GM19238 (cell line): ENCODE data around the gene SFRP5.

Source experiments
- DNase-seq: peaks from one replicate; pipeline ENCODE4 v3.0.0; 2011; ENCODE audit warnings: low spot score; ENCODE audit not compliant: insufficient read length

Gene SFRP5

DNA sequence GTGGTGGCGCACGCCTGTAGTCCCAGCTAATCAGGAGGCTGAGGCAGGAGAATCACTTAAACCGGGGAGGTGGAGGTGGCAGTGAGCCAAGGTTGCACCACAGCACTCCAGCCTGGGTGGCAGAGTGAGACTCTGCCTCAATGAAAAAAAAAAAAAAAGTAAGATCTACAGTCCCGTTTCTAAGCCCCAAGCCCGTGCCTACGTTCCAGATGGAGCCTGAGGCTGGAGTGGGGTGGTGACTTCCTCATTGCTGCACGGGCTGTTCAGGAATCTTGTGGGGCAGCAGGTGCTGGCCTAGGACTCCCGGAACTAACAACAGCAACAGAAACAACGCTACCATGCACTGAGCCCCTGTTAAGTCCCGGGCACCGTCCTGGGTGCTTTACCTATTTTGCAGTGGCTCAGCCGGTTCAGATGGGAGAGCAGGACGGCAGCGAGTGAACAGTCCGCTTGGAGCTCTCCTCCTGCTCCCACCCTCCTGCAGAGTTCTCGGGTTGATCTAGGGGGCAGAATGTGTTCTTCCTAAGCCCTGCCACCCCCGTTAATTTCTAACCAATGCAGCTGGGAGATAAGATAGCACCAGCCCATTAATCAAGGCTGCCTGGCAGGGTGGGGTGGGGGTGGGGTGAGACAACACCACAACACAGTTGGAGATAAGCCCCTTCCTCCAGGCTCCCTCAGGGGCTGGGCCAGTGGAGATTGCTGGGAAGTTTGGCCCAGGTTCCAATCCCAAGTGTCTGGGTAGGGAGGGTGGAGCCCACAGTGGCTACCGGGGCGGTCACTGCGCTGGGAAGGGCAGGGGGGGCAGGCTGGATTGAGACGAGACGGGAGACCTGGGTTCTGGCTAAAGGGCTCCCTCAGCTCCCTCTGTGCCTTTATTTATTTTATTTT lies 17.0 kb upstream of the SFRP5 start:
- no peak for DNase-seq

DNA sequence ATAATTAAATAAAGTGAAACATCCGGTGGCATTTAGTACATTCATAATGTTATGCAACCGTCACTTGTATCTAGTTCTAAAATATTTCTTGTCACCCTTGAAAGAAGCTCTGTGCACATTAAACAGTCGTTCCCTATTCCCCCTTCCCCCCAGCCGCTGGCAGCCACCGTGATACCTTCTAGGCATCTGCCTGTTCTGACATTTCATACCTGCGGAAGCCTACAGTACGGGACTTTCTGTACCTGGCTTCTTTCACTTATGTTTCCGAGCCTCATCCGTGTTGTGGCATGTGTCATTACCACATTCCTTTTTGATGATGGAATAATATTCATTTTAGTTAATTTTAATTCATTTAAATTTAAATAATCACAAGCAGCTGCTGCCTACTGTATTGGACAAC lies 13.9 kb upstream of the SFRP5 start:
- no peak for DNase-seq

DNA sequence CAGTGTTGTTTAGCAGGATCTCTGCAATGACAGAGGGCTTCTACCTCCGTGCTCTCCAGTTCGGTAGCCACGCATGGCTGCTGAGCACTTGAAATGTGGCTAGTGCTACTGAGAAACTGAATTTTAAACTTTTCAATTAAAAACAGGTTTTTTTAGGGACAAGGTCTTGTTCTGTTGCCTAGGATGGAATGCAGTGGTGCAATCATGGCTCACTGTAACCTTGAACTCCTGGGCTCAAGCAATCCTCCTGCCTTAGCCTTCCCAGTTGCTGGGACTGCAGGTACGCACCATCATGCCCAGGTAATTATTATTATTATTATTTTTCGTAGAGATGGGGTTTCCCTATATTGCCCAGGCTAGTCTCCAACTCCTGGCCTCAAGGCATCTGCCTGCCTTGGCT lies 13.4 kb upstream of the SFRP5 start:
- no peak for DNase-seq

DNA sequence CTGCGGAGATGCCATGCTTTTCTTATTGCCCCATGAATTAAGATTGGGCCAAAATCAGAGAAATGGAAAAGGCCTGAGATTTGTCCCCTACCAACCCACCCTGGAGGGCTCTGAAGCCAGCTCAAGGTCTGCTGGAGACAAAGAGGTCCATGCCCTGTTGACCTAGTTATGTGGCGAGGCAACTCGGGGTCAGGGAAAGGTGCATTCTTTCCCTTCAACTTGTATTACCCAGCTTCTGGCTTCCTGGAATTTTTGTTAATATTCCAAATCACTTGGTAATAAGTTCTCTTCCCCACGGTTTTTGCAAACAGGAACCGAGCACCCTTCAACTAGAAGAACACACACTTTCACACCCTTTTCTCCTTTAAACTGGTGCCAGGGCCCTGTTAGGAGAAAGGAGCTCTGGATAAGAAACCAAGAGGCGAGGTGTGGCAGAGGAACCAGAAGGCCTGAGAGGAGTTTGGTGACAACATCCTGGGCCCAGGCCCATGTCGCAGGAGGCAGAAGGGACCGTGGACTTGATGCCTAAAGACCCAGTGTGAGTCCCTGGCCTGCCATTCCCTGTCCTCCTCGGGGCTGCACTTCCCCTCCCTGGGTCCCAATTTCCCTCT lies 12.5 kb upstream of the SFRP5 start:
- no peak for DNase-seq

DNA sequence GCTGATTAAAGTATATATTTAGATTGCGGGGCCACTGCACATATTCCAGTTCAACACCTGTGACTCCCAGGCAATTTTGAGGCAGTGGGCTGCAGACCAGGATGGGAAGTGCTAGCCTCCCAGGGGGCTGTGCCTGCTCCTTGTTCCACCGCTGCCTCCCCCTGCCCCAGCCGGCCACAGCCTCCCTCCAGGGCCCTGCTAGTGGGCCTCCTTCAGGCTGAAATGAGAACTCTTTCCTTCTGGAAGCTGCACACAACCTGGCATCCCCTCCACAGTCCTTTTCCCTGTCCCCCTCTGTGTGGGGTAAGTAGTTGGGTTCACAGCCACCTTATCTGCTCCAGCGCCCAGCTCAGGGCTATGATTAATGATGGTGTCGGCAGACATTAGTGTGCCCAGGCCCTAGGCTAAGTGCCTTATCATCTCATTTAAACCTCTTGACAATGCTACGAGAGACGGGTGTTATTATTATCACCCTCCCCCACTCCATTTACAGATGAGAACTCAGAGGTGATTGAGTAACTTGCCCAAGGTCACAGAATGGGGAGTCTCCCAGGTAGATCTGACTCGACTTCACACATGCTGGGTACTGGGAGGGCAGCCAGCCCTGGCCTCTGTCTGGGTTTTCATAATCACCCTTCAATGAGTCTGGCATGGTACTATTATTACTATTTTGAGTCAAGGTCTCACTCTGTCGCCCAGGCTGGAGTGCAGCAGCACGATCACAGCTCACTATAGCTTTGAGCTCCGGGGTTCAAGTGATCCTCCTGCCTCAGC lies 10.8 kb upstream of the SFRP5 start:
- DNase-seq: no peak

DNA sequence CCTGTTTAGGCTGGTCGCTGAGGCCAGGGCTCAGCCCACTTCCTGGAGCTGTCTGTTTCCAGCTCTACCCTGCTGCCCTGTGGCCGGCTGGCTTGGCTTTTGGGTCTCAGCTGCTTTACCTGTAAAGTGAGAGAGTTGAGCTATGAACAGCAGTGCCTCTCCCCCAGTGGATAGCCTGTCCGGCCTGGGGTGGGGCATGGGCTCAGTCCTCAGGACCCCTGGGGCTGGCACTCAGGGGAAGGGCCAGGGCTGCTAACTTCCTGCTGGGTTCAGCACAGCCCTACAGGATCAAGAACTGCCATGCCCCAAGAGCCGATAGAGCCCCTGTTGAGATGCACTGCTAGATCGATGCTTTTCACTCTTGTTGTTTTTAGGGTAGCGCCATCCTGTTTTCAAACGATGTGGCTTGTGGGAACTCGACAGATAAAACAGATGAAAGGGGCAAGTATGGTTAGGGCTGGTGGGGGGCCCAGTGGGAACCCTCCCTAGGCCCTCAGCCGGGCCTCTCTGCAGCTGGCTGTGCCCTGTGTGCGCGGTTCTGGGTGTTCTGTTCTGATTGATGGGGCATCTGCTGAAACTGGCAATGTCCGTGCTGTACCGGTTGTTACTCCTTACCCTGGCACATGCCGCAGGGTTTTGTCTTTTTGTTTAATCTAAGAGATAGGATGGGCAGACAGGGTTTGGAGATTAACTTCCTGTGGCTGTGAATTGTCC lies 10.0 kb upstream of the SFRP5 start:
- no peak for DNase-seq

DNA sequence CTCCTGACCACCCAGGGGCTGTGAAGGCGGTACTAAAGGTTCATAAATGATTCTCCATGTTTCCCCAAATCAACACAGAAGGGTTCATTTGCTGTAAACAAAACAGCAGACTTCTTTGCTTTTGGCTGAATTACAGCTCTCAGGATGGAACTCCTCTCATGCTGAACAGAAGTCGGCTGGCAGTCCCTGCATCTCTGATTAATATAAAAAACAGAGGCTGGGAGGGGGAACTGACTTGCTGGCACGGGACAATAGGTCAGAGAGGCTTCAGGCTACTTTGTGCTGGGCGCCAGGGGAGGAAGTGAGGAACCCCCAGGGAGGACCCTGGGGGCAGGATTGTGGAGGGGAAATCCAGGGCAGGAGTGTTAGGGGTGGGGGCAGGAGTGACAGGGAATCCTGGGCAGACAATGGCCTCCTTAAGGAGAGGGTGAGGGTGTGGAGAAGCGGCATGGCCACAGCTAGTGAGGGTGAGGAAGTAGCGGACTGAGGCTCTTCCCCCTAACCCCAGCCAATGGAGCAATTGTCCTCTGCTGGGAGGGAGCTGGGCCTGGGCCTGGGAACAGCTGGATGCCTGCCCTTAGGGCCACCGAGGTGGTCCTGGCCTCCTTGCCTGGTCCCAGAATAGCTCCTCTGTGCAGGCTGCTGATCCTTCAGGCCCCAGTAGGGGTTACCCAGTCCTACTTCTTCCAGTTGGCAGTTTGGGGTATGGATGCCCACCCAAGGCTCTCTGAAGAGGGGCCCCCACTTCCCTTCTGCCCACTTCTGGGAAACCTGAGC lies 9.2 kb upstream of the SFRP5 start:
- no peak for DNase-seq

DNA sequence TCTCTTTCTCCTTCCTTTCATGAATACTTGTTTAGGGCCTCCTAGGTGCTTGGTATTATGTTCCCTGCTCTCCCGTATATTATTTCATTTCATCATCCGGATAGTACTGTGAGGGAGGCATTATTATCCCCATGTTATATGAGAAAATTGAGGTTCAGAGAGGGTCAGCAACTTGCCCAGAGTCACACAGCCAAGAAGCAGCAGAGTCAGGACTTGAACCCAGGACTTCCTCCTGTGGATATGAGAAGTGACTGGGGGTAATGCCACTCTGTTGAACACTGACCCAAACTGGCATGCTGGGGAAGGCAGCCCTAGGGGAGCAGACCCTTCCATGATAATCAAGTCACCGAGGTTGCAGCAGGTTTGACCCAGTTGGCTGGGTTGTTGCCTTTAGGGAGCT lies 8.2 kb upstream of the SFRP5 start:
- no peak for DNase-seq

DNA sequence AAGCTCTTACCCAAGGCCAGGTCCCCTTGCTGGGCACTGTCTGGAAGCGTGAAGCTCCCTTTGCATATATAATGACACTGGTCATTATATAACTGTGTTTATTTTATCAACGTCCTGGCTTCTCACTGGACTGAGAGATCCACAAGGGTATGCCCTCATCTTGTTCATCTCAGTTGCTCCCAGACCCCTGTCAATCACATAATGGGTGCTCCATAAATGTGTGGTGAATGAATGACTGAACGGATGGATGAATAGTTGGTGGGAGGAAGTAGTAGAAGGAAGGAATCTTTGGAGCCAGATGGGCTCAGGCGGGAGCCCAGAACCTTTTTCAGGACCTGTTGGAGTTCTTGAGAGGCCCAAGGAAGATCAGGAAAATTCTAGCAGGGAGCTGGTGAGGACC lies 7.7 kb upstream of the SFRP5 start:
- DNase-seq: no peak

DNA sequence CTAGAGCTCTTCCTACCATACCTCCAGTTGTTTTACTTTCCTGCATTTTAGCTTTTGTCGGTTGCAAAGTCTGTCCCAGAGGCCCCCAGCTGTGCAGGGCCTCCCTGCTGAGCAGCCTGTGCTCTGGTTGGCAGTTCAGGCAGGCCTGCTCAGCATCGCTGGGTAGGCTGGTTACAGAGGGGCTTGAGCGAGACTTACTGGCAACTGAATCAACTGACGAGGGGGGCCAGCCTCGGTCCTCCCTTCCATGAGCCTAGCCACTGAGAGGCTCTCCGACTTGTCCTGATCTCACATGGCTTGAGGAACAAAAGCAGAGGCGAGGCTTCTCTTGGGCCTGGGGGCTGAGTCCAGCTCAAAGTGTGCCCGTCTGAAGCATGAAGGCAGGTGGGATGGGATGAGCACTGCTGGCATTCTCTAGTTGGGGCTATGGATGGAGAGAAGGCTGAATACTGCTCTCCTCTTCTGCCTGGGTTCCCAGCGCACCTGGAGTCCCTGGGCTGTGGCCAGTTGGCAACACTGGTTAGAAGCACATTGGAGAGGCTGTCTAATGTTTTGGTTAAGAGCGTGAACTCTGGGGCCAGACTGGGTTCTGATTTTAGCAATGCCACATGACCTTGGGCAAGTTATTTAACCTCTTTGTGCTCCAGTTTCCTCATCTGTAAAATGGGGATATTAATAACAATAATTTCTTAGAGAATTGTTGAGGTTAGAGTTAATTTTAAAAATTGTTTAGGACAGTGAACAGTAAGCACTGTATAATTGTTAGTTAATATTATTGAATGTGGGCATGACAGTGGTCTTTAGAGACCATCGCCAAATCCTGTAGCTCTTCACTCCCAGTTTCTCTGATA lies 6.9 kb upstream of the SFRP5 start:
- DNase-seq: no peak

DNA sequence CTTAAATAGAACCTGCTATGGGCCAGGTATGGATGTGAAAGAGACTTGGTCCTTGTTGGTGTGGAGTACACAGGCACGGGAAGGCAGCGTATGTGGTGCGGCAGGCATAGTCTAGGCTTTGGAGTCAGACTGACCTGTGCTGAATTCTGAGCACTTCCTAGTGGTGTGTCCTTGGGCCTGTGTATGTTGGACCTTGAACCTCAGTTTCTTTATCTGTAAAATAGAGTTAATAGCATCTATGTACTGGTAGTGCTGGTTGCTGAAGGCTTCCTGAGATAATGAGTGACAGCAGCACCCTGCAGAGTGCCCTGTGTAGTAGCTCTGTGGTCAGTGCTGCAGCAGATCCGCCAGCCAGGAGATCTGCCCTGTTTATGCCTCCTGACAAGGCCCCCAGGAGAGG lies 5.3 kb upstream of the SFRP5 start:
- DNase-seq: no peak

DNA sequence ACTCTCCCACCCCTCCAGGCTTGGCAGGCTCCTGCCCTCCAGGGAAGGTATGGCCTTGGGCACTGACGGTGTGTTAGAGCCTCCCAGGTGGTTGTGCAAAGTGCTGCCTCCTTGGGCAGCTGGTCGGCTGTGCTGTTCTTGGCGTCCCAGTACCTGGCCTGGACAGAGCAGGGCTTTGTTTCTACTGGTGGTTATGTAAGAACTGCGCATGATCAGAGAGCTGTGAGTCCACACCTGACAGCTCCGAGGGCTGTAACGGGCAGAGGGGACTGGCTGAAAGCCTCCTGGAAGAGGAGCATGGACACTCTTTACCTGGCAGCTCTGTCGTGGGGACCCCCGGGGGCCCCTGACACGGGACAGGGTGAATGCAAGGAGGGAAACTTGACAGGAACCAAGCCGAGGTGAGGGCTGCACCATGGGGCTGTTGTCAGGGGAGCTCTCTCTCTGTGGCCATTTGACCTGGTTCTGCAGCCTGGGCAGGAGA lies 3.1 kb upstream of the SFRP5 start:
- no peak for DNase-seq

DNA sequence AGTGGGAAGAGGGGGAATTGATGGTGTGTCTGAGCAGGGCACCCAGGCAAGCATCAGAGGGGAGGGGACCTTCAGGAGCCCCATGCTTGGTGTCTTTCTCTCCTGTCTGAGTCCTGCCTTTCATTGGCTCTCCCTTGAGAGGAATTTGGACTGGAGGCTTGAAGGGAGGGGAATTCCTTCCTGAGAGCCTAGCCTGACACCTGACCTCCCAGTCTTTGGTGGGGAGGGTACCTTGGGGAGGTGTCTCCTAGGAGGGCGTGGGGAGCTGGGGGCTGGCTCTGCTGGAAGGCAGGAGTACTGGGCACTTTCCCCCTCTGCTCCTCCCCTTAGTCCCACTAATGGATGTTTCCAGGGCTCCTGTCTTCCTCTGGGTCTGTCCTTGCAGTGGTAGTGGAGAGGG lies 1.3 kb upstream of the SFRP5 start:
- no peak for DNase-seq

DNA sequence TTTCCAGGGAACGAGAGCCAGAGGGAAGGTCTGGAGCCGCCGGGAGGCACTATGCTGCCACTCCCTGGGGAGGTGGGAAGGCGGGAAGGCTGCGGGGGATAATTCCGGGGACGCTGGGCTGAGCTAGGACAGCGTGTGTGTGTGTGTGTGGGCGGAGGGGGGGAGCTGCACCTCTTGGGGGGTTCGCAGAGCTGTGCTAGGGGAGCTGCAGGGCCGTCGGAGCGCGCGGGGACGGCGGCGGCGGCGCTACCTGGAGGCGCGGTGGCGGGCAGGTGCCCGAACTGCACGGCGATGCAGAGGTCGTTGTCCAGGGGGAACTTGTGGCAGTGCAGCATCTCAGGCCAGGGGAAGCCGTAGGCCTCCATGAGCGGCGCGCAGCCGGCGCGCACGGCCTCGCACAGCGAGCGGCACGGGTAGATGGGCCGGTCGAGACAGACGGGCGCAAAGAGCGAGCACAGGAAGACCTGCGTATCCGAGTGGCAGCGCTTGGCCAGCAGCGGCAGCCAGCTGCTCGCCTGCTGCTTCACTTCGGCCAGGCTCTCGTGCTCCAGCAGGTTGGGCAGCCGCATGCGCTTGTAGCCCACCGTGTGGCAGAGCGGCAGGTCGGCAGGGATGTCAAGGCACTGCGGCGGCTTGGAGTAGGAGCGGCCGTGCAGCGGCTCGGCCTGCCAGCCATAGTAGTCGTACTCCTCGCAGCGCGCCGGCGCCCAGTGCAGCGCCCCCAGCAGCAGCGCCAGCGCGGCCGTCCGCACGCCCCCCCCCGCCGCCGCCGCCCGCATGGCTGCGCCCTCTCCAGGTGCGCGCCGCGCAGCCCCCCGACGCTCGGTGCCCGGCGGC lies 526 bp downstream of the SFRP5 start:
- no peak for DNase-seq

DNA sequence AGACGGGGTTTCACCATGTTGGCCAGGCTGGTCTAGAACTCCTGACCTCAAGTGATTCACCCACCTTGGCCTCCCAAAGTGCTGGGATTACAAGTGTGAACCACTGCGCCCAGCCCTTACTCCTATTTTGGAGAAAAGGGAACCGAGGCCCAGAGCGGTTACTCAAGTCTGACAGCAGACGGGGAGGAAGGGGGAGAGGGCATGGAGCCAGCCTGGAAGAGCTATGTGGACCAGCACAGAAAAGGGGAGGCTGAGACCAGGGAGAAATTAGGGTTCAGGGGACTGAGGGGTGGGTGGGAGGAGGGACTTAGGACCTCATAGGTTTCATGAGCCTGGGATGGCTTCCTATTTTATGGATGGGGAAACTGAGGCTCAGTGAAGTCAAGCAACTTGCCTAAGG lies 1.5 kb downstream of the SFRP5 start:
- DNase-seq: no peak

DNA sequence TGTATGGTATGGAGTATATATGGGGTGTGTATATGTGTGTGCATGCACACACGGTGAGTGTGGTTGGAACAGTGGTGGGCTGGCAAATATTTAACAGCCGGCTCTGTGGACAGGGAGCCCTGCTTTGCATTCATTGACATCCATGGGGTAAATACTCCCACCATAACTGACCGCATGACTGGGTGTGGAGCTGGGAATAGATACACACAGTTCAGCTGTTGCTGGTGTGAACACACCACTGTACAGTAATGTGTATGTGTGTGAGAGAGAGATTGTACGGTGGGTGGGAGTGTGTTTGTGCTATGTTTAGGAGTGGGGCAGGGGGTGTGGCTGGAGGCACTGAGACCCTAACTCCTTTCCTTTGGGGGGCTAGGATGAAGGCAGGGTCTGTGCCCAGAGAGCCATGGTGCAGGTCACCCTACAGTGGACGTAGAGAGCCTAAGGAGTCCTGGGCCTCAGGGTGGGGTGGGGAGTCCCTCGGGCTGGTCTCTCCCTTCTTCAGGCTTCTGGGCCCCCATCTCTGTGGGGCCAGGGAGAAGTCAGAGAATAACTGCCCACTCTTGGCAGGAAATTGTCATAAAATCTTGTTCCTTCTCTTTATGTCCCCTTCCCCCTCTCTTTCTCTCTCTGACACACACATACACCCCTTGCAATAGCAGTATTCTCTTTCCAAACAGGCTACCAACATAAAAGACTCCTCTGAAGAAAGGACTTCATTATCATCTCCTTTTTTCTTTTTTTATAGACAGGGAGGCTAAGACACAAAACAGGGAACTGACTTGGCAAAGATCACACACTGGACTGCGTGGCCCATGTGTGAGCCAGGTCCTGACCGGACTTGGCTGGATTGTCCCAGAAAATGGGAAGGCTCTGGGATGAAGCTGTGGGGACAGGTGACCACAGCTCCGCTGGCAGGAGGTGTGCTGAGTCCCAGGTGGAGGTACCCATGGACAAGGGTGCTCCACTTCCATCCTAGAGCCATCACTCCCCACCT lies 3.2 kb downstream of the SFRP5 start:
- no peak for DNase-seq

DNA sequence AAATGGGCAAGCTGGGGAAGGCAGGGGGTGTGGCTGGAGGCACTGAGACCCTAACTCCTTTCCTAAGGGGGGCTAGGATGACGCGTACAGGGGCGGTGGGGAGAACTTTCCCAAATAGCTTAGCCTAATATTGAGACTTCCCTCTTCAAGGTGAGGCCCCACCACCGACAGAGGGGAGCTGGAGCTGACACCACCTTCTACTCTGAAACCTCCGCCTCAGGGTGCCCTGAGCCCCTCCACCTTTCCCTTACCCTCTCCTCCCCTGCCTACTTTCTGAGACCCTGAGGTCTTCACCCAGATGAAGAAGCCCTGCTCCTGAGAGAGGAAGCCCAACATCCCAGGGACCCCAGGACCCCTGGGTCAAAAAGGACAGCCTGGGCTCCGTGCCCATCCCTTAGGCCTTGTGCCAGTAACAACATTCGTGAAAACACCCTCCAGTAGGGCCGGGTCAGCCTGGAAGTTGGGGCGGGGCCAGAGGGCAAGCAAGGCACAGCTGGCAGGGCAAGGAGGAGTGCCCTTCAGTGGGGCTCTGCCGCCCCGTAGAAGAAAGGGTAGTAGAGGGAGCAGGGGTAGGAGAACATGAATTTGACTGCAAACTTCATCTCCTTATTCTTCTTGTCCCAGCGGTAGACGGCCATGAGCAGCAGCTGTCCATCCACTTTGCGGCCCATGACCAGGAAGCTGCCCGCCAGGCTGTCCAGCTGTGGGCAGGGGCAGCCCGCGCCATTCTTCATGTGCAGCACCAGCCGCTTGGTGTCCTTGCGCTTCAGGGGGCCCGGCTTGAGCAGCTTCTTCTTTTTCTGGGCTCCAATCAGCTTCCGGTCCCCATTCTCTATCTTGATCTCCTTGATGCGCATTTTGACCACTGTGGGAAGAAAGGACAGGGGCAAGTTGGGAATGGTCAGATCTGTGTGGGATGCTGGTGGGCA lies 4.5 kb downstream of the SFRP5 start:
- DNase-seq: no peak
